Measurements from ENCODE around the gene CSTF2T.

CSTF2T gene

GRCh38 chr10:51659344-51659743, 40.1 kb downstream of the CSTF2T start:
- Histone ChIP-seq H3K9me3 (ENCODE audit: insufficient read depth, low read length, severe bottlenecking) (no peaks in the 10 kb centered on the region), H3K27me3 (ENCODE audit: insufficient read depth, low read length, poor library complexity) (no peaks in the 10 kb centered on the region), H3K9ac (ENCODE audit: low read depth, low read length) (no peak overlapping the region), H3K36me3 (ENCODE audit: insufficient read depth, low read length) (no peaks in the 10 kb centered on the region), H2AFZ (ENCODE audit: low read depth, low read length) (no peak overlapping the region), H4K20me1 (ENCODE audit: insufficient read depth, low read length) (no peaks in the 10 kb centered on the region), H3K4me3 (ENCODE audit: low read depth in 1 of 2, low read length in 2 of 2) (no peak overlapping the region), H3K79me2 (ENCODE audit: insufficient read depth, low read length) (no peaks in the 10 kb centered on the region), H3K4me2 (ENCODE audit: insufficient read depth, low read length) (no peak overlapping the region), H3K27ac (ENCODE audit: low read length) (no peak overlapping the region), H3K4me1 (ENCODE audit: insufficient read depth, low read length) (no peaks in the 10 kb centered on the region)
- DNase-seq (no peak), ATAC-seq (ENCODE audit: insufficient read depth, low read depth) (no peak)
- TF ChIP-seq, protein P1, sequence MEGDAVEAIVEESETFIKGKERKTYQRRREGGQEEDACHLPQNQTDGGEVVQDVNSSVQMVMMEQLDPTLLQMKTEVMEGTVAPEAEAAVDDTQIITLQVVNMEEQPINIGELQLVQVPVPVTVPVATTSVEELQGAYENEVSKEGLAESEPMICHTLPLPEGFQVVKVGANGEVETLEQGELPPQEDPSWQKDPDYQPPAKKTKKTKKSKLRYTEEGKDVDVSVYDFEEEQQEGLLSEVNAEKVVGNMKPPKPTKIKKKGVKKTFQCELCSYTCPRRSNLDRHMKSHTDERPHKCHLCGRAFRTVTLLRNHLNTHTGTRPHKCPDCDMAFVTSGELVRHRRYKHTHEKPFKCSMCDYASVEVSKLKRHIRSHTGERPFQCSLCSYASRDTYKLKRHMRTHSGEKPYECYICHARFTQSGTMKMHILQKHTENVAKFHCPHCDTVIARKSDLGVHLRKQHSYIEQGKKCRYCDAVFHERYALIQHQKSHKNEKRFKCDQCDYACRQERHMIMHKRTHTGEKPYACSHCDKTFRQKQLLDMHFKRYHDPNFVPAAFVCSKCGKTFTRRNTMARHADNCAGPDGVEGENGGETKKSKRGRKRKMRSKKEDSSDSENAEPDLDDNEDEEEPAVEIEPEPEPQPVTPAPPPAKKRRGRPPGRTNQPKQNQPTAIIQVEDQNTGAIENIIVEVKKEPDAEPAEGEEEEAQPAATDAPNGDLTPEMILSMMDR (IDR thresholded peaks at IDR 0.05; ENCODE audit: borderline replicate concordance, extremely low read depth, low read length, poor library complexity, severe bottlenecking), result no peak
- no peak for TF ChIP-seq EZH2 (IDR thresholded peaks at IDR 0.05; ENCODE audit: borderline replicate concordance, low read depth, low read length, severe bottlenecking)

DNA sequence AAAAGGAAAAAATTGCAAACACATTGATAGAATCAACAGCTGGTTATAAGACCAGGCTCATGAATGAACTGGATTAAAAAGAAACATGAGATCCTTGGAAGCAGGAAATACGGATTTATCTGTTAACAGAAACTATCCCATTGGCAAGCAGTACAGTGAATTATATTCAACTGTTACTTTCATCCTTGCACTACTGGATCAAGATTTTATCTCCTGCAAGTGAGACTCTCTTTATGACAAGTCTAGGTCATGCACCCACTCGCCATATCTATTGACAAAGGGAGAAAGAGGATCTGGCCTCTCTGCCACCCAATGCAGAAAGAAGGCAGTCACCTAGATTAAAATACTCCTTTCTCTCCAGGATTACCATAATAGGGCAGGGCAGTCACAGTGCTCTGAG, 41.4 kb downstream of the CSTF2T start:
- no peaks in the 10 kb centered on the region for H3K79me2 ChIP-seq (ENCODE audit: insufficient read depth, low read length)
- H3K4me1 ChIP-seq (ENCODE audit: insufficient read depth, low read length), result no peaks in the 10 kb centered on the region
- DNase-seq (no peak), ATAC-seq (ENCODE audit: insufficient read depth, low read depth) (no peak)
- H3K9ac ChIP-seq (ENCODE audit: low read depth, low read length), result no peak overlapping the region
- H3K36me3 ChIP-seq (ENCODE audit: insufficient read depth, low read length), result no peaks in the 10 kb centered on the region
- H3K4me2 ChIP-seq (ENCODE audit: insufficient read depth, low read length), result no peak overlapping the region
- H3K27me3 ChIP-seq (ENCODE audit: insufficient read depth, low read length, poor library complexity), result no peaks in the 10 kb centered on the region
- no peak overlapping the region for H3K27ac ChIP-seq (ENCODE audit: low read length)
- no peak overlapping the region for H2AFZ ChIP-seq (ENCODE audit: low read depth, low read length)
- no peaks in the 10 kb centered on the region for H4K20me1 ChIP-seq (ENCODE audit: insufficient read depth, low read length)
- no peak overlapping the region for H3K4me3 ChIP-seq (ENCODE audit: low read depth in 1 of 2, low read length in 2 of 2)
- H3K9me3 ChIP-seq (ENCODE audit: insufficient read depth, low read length, severe bottlenecking), result no peaks in the 10 kb centered on the region
- TF ChIP-seq, protein P1 (IDR thresholded peaks at IDR 0.05; ENCODE audit: borderline replicate concordance, extremely low read depth, low read length, poor library complexity, severe bottlenecking), result no peak
- no peak for TF ChIP-seq EZH2 (IDR thresholded peaks at IDR 0.05; ENCODE audit: borderline replicate concordance, low read depth, low read length, severe bottlenecking)

DNA sequence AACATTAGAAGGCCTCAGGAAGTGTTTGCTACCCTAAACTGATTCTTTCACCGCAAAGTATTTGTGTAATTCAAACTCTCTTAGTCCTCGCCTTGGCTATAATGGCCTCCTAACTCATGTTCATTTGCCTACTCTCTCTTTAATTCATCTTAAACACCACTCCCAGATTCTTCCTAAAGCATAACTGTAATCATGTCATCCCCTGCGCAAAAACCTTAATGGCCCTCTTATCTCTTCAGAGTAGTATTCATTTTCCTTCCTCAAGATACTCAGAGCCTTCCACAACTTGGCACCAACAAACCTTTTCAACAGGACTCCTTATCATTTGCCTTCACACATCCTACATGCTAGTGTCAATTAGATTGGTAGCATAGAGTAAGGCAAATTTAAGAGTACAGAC, 42.9 kb downstream of the CSTF2T start:
- no peak overlapping the region for H3K9ac ChIP-seq (ENCODE audit: low read depth, low read length)
- H4K20me1 ChIP-seq (ENCODE audit: insufficient read depth, low read length), result no peaks in the 10 kb centered on the region
- no peak overlapping the region for H2AFZ ChIP-seq (ENCODE audit: low read depth, low read length)
- no peaks in the 10 kb centered on the region for H3K4me1 ChIP-seq (ENCODE audit: insufficient read depth, low read length)
- H3K27ac ChIP-seq (ENCODE audit: low read length), result no peak overlapping the region
- no peak for TF ChIP-seq EZH2 (IDR thresholded peaks at IDR 0.05; ENCODE audit: borderline replicate concordance, low read depth, low read length, severe bottlenecking)
- TF ChIP-seq, protein P1 (IDR thresholded peaks at IDR 0.05; ENCODE audit: borderline replicate concordance, extremely low read depth, low read length, poor library complexity, severe bottlenecking), result no peak
- no peaks in the 10 kb centered on the region for H3K36me3 ChIP-seq (ENCODE audit: insufficient read depth, low read length)
- ATAC-seq (ENCODE audit: insufficient read depth, low read depth), result no peak
- H3K4me3 ChIP-seq (ENCODE audit: low read depth in 1 of 2, low read length in 2 of 2), result no peak overlapping the region
- H3K27me3 ChIP-seq (ENCODE audit: insufficient read depth, low read length, poor library complexity), result no peaks in the 10 kb centered on the region
- no peaks in the 10 kb centered on the region for H3K79me2 ChIP-seq (ENCODE audit: insufficient read depth, low read length)
- no peaks in the 10 kb centered on the region for H3K9me3 ChIP-seq (ENCODE audit: insufficient read depth, low read length, severe bottlenecking)
- no peak for DNase-seq
- H3K4me2 ChIP-seq (ENCODE audit: insufficient read depth, low read length), result no peak overlapping the region

DNA sequence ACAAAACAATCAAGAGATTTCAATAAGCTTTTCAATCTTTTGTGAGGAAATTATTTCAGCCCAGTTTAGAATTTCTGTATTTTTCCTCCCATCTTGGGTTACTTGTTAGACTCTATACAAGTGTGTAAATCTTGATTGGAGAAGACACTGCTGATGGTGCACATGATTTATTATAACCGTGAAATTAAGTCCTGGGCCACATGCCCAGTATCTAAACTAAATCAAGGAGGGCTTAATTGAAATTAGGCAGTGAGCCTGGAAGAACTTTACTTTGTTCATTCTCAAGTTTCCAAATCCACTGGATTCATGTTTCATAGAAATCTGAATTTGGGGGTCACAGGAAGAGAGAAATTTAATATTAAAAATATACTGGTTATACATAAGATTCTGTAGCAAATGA, 44.5 kb downstream of the CSTF2T start:
- Histone ChIP-seq H4K20me1 (ENCODE audit: insufficient read depth, low read length) (no peaks in the 10 kb centered on the region), H3K4me1 (ENCODE audit: insufficient read depth, low read length) (no peaks in the 10 kb centered on the region), H2AFZ (ENCODE audit: low read depth, low read length) (no peak overlapping the region), H3K79me2 (ENCODE audit: insufficient read depth, low read length) (no peaks in the 10 kb centered on the region), H3K27ac (ENCODE audit: low read length) (no peak overlapping the region), H3K36me3 (ENCODE audit: insufficient read depth, low read length) (no peaks in the 10 kb centered on the region), H3K9me3 (ENCODE audit: insufficient read depth, low read length, severe bottlenecking) (no peaks in the 10 kb centered on the region), H3K4me3 (ENCODE audit: low read depth in 1 of 2, low read length in 2 of 2) (no peak overlapping the region), H3K4me2 (ENCODE audit: insufficient read depth, low read length) (no peak overlapping the region), H3K27me3 (ENCODE audit: insufficient read depth, low read length, poor library complexity) (no peaks in the 10 kb centered on the region), H3K9ac (ENCODE audit: low read depth, low read length) (no peak overlapping the region)
- ATAC-seq (ENCODE audit: insufficient read depth, low read depth) (no peak), DNase-seq (no peak)
- no peak for TF ChIP-seq EZH2 (IDR thresholded peaks at IDR 0.05; ENCODE audit: borderline replicate concordance, low read depth, low read length, severe bottlenecking)
- TF ChIP-seq, protein P1 (IDR thresholded peaks at IDR 0.05; ENCODE audit: borderline replicate concordance, extremely low read depth, low read length, poor library complexity, severe bottlenecking), result no peak
